Cerebellar nuclear complex (tissue), 1 donor: Measurements from ENCODE around the gene MYNN.
"Not testable (repeated sequence)": the region's sequence is repeated elsewhere in the genome, so short reads cannot be mapped to it uniquely, and the experiment has no call there.

Experiments used
- DNase-seq, 2 experiments: peaks; one replicate each; lab custom pipeline; 2025; lab: John Stamatoyannopoulos, UW

MYNN gene

GRCh38 chr3:169772897-169773816, at the start of gene MYNN:
Gene MYNN, plus strand, starts transcription at chr3:169773396. Its CDS starts 900 bp downstream, at chr3:169774296.
- DNase-seq: peak; percentile 25 to 68

DNA sequence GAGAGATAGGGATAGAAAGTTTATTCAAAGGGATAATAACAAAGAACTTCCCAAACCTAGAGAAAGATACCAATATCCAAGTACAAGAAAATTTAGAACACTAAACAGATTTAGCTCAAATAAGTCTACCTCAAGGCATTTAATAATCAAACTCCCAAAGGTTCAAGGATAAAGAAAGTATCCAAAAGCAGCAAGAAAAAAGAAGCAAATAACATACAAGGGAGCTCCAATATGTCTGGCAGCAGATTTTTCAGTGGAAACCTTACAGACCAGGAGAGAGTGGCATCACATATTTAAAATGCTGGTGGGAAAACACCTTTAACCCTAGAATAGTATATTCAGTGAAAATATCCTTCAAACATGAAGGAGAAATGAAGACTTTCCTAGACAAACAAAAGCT, 41.3 kb upstream of the MYNN start:
- not testable (repeated sequence) for DNase-seq

DNA sequence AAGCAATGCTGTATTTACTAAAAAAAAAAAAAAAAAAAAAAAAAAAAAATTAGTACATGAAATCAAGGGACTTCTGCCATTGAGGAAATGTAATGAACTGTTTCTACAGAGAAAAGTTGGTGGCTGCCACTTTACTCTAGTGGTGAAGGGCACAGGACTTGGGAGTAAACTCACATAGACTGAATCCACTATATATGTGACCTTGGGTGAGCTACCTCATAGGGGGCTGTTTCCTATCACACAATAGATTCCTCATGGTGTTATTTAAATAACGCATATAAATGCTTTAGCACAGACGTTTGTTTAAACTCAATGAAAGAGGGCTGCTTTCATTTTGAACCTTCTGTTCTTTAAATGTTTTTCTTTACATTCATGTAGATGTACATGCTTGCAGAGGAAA, 34.1 kb upstream of the MYNN start:
- DNase-seq: no peak

DNA sequence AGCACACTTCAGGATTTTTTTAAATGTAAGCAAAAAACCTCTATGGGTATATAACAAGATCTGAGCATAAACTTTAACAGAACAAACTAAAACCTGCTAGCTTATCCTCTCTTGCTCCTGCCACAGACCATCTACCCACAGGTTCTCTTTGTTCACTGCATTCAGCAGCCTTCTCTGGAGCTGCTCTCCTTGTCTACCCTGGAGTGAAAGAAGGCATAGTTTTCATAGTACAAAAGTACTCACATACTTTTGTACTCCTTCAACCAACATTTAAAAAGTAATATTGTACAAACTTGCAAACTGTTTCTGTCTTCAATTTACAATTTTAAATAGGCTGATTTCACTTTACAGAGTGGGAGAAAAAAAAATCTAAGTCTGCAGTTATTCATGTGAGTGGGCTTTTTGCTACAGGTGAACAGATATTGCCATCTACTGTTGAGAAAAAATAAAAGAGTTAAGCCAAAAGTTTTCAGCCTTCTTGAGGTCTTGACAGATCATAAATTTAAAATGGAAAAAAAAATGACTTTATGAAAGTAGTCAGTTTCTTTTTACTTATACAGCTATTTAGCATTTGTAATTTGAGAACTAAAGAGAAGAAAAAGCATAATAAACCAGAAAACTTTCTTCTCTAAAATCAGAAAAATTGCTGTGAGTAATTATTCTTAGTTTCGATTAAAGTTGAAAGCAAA, 28.7 kb upstream of the MYNN start:
- no peak for DNase-seq

DNA sequence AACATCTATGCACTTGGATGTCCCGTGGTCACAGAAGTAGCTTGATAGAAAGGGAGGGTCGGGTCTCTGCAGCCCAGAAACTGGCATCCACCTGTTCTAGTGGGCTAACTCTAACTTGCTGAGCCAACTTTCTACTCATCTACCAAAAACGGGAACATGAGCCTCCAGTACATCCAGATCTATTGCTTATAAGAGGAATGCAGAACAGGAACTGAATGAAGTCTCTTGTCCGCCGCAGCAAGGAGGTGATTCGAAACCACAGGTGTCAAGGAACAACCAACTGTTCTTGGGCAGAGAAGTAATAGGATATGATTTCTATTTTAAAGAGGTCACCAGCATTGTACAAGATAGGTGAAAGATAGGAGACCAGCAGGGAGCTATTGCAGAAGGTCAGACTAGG, 26.3 kb upstream of the MYNN start:
- DNase-seq: no peak

- no peak for DNase-seq
These were observed 24.5 kb upstream of the MYNN start for GRCh38 chr3:169748670-169749069.

DNA sequence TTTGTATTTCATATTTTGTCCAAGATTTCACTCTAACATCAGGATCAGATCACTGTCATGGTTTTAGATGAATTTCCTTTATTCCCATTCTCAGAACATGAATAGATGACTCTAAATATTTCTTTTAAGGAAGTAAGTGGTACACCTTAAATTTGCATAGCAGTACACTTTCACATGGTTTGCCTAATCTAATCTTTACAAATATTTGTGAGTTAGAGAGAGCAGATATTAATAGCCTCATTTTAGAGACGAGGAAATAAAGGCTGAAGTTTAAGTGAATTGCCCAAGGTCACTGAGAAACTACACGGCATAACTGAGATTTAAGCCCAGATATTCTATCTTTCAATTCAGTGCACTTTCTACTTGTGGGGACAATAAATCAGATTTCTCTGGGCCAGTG, 22.5 kb upstream of the MYNN start:
- no peak for DNase-seq

GRCh38 chr3:169751875-169752274, 21.3 kb upstream of the MYNN start:
- no peak for DNase-seq

GRCh38 chr3:169754711-169755110, 18.5 kb upstream of the MYNN start:
- no peak for DNase-seq

GRCh38 chr3:169755488-169755887, 17.7 kb upstream of the MYNN start:
- DNase-seq: no peak

DNA sequence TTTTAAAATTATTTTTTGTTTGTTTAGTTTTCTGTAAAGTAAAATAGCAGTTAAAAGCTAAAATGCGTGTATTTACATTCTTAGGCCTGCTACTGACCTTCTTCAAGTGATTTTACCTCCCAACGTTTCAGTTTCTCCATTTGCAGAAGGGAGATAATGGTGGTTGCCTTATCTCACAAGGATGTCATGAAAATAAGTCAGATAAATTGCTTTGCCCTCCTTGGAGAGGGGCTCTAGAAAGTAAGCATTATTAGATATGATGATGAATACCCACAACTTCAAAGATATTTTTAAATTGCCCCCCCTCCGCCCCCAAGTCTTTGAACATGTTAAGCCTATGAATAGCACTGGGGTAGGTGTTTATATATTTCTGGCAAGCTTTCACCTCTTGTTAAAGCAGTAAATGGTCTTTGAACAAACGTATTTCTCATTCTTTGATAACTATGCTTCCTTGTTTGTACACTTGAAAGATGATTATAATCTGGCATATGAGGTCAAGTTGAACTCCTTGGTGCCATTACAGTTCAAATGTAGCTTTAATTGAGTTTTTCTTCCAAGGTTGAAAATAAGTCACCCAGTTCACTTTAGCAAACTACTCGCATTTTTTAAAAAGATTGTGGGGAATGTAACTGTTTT, 14.7 kb upstream of the MYNN start:
- DNase-seq: no peak

DNA sequence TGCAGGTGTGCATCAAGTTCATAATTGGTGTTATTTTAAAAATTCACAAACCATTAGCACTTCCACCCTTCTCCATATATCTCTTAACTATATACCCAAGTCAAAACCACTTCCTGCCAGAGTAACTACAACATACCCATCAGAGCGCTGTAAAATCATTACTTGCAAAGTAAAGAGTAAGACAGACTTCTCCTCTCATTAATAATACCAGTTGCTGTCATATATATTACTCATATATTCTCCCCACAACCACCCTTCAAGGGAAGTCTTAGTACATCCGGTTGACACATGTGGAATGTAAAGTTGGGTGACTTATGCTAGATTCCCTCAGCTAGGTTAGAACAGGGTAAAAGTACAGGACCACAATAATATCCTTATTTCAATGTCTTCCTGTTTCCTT, 13.9 kb upstream of the MYNN start:
- no peak for DNase-seq

DNA sequence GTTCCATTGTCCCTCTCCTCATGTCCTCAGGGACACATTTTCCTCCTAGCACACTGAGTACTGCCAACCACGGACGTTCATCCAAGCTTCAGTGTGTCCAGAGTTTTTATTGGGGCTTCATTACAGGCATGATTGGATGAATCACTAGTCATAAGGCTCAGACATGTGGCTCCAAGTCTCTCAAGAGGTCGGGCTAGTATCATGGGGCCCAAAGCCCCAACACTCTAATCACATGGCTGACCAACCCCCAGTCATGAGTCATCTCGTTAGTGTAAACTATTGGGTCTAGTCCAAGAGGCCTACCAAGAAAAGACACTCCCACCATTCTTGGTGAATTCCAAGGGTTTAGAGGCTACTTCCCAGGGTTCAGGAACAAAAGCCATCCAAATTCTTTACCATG, 12.7 kb upstream of the MYNN start:
- no peak for DNase-seq

GRCh38 chr3:169764312-169764881, 8.8 kb upstream of the MYNN start:
- peak; percentile 5 to 40 for DNase-seq

- DNase-seq: peak; percentile 27 to 84
These were observed 8.1 kb upstream of the MYNN start, which contains the start of gene TERC for GRCh38 chr3:169764882-169765612. Gene TERC, minus strand, starts transcription at chr3:169765060.

GRCh38 chr3:169769287-169770181, 3.7 kb upstream of the MYNN start, which contains the start of gene ACTRT3:
Gene ACTRT3, minus strand, starts transcription at chr3:169769561. Its CDS starts 41 bp downstream, at chr3:169769520.
- no peak for DNase-seq

- DNase-seq: peak; percentile 17 to 82
These were observed 1.5 kb upstream of the MYNN start for GRCh38 chr3:169771497-169772304.

DNA sequence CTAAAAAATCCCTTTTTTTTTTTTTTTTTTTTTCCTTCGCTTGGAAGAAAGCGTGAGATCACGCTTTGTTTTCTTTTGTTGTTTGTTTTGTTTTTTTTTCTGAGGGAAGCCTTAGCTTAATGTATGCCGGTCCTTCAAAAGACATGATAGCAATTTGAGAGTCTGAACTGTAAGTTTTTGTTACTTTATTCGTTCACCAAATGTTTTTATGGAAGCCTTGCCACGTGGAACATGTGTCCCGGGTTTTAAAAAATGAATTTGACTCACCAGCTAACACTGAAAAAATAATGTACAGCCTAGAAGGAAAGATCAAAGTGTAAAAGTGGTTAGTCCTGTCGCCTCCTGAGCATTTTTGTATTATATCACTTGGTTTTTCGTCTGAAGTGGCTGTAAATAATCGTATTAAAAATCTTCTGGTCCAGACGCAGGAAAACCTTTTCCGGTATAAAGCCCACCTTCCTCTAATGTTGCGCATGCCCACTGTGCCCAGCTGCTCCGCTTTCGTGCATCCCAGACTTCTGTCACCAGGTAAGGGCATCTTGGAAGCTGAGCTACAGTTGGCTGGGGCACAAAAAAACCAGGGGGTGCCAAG, 795 bp upstream of the MYNN start:
- DNase-seq: peak; percentile 4 to 80

GRCh38 chr3:169774186-169774585, 990 bp downstream of the MYNN start:
- DNase-seq: no peak
